SK-N-SH treated with all-trans-retinoic acid at 6 μM for 48 hours (cell line): ENCODE data around the gene ZNF415.

Experiments
- GLIS3 ChIP-seq: fragments of 250-450 bp; sonication (Bioruptor Pico); IDR thresholded peaks from 2 replicates; pipeline ENCODE4 v1.5.0; 2020; ENCODE audit warnings: mild to moderate bottlenecking, moderate library complexity
- ISL1 ChIP-seq: fragments of 250-450 bp; sonication (Bioruptor Pico); IDR thresholded peaks from 2 replicates; pipeline ENCODE4 v2.1.2; 2022; ENCODE audit warnings: mild to moderate bottlenecking, moderate library complexity
- PATZ1 ChIP-seq: fragments of 250-450 bp; sonication (Bioruptor Pico); IDR thresholded peaks from 2 replicates; pipeline ENCODE4 v1.8.0; 2020; ENCODE audit warnings: mild to moderate bottlenecking, moderate library complexity, borderline replicate concordance
- TSHZ2 ChIP-seq: fragments of 250-450 bp; sonication (Bioruptor Pico); IDR thresholded peaks from 2 replicates; pipeline ENCODE4 v1.5.0; 2020; ENCODE audit warnings: mild to moderate bottlenecking, moderate library complexity
- ZFP3 ChIP-seq: fragments of 250-450 bp; sonication (Bioruptor Pico); IDR thresholded peaks from 2 replicates; pipeline ENCODE4 v1.5.0; 2020; ENCODE audit warnings: mild to moderate bottlenecking, moderate library complexity
- ZFP30 ChIP-seq: fragments of 450-650 bp; formaldehyde crosslinking; IDR thresholded peaks from 2 replicates; pipeline ENCODE4 v1.5.0; 2022; ENCODE audit warnings: mild to moderate bottlenecking, moderate library complexity
- ZNF8 ChIP-seq: fragments of 450-650 bp; formaldehyde crosslinking; IDR thresholded peaks from 2 replicates; pipeline ENCODE4 v1.5.0; 2020; ENCODE audit warnings: mild to moderate bottlenecking, moderate library complexity

DNA sequence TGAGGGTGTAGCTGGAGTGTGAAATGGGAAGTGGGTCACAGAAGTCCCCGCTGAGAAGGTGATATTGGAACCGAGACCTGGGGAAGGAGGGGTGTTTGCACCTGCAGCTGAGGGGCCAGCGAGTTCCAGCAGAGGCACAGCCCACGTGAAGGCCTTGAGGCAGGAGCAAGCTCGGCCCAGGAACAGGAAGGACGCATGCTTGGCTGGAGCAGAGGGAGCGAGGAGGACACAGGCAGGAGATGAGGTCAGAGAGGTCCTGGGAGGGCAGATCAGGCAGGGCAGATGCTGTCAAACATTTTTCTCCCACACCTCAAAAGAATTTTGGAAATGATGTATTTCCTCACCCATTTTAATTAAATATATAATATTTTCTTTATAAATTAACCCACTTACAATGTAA, 9.3 kb downstream of the ZNF415 start:
- TF ChIP-seq TSHZ2 (CRISPR knock-in tag) (no peak), PATZ1 (no peak), ZFP30 (CRISPR knock-in tag) (no peak), ZFP3 (CRISPR knock-in tag) (no peak), GLIS3 (no peak), ZNF8 (no peak), ISL1 (CRISPR knock-in tag) (no peak)
